Stimulated activated CD4-positive, alpha-beta T cell treated with anti-CD3 and anti-CD28 coated beads, Interleukin-12 subunit alpha, Interleukin-12 subunit beta, amount 100 ng/mL, for 4 hours (primary cell): ENCODE results near the gene DNER.

Experiments
- DNase-seq: peaks from one replicate; pipeline ENCODE4 v3.0.0-alpha.2; 2020

Gene DNER

GRCh38 chr2:229425598-229425997, 288.8 kb downstream of the DNER start:
- no peak for DNase-seq

GRCh38 chr2:229422063-229422462, 292.3 kb downstream of the DNER start:
- no peak for DNase-seq

GRCh38 chr2:229419158-229419557, 295.2 kb downstream of the DNER start:
- no peak for DNase-seq

- no peak for DNase-seq
Observed at GRCh38 chr2:229417916-229418315, 296.4 kb downstream of the DNER start.

GRCh38 chr2:229417176-229417575, 297.2 kb downstream of the DNER start:
- no peak for DNase-seq

- DNase-seq = no peak
Observed at GRCh38 chr2:229416116-229416694, 298.1 kb downstream of the DNER start.

GRCh38 chr2:229414631-229415030, 299.7 kb downstream of the DNER start:
- DNase-seq = no peak

- no peak for DNase-seq
Observed at GRCh38 chr2:229412686-229413085, 301.7 kb downstream of the DNER start.

GRCh38 chr2:229410946-229411345, 303.4 kb downstream of the DNER start:
- no peak for DNase-seq

GRCh38 chr2:229410264-229410663, 304.1 kb downstream of the DNER start:
- DNase-seq = no peak

GRCh38 chr2:229409751-229410181, 304.6 kb downstream of the DNER start:
- no peak for DNase-seq

- DNase-seq = no peak
Observed at GRCh38 chr2:229408962-229409361, 305.4 kb downstream of the DNER start.

GRCh38 chr2:229408356-229408755, 306.0 kb downstream of the DNER start:
- no peak for DNase-seq

GRCh38 chr2:229407170-229407569, 307.2 kb downstream of the DNER start:
- DNase-seq = no peak

- no peak for DNase-seq
Observed at GRCh38 chr2:229405796-229406195, 308.6 kb downstream of the DNER start.

- DNase-seq = no peak
Observed at GRCh38 chr2:229403296-229403695, 311.1 kb downstream of the DNER start.

GRCh38 chr2:229401171-229401865, 313.0 kb downstream of the DNER start:
- DNase-seq = no peak

GRCh38 chr2:229393926-229394325, 320.4 kb downstream of the DNER start:
- no peak for DNase-seq

GRCh38 chr2:229392196-229392595, 322.2 kb downstream of the DNER start:
- DNase-seq = no peak

- DNase-seq = no peak
Observed at GRCh38 chr2:229388731-229389130, 325.6 kb downstream of the DNER start.

- DNase-seq = no peak
Observed at GRCh38 chr2:229387866-229388265, 326.5 kb downstream of the DNER start.

- no peak for DNase-seq
Observed at GRCh38 chr2:229380101-229380625, 334.2 kb downstream of the DNER start.

- DNase-seq = no peak
Observed at GRCh38 chr2:229378386-229378785, 336.0 kb downstream of the DNER start.

- DNase-seq = no peak
Observed at GRCh38 chr2:229376866-229377265, 337.5 kb downstream of the DNER start.

- DNase-seq = no peak
Observed at GRCh38 chr2:229375251-229375650, 339.1 kb downstream of the DNER start.
